Measurements from ENCODE around the gene ACOXL.

Gene ACOXL

DNA sequence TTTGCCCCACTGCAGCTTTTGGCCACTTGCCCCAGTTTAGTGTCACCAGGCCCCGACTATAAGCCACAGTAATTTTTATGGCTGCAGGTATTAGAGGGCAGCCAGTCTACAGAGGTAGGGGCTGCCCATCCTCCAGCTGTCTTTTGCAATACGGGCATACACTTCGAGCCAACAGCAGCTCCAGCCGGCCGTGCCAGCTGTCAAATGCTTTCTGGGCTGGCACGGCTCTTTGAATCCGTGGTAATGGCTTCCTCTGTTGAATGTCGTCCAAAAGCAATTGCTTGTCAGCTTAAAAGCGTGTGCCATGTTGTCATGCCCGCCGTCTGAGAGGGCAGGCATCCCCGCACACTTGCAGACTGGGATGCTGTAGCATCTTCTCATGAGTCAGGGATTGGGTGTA is 429.6 kb downstream of the ACOXL start:
- DNase-seq (ENCODE audit: low read depth, low spot score): no peak

DNA sequence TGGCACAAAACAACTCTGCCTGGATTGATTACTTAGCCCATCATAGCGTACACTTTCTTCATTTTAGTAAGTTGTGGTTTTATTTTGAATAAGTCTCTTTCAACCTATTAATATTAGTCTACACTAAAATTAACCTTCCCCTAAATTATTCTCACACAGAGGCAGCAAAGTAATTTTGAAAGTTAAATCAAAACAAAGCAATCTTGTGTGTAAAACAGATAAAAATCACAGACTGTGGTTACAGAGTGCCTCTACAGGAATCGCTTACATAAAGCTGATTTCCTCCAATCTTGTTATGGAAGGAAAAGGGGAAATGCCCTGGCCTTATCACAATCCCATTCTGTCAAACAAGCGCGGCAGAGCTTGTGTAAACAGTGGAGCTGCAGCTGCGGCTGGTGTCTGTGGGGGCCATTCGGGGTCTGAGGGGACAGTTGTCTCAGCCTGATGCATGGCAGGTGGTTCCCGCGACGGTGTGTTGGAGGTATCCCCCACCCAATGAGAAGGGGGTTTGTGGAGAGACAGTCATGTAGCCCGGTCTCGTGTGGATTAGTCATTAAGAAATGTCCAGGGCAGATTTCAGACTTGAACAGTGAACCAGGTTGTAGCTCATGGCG is 430.5 kb downstream of the ACOXL start:
- DNase-seq (ENCODE audit: low read depth, low spot score): no peak

DNA sequence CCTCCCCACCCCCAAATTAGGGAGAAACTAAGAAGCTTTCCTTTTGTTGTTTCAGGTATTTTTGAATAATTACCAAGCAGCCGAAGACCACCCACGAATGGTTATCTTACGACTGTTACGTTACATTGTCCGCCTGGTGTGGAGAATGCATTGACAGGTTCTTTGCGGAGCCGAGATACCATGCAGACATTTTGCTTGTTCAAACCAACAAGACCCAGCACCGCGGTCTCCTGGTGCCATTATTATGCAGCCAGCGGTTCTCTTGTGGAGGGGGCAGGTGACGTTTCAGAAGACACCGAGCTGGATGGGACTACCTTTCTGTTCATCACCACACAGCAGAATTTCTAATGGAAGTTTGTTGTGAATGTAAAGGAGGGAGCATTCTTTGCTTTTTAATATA is 431.7 kb downstream of the ACOXL start:
- no peak for DNase-seq (ENCODE audit: low read depth, low spot score)

DNA sequence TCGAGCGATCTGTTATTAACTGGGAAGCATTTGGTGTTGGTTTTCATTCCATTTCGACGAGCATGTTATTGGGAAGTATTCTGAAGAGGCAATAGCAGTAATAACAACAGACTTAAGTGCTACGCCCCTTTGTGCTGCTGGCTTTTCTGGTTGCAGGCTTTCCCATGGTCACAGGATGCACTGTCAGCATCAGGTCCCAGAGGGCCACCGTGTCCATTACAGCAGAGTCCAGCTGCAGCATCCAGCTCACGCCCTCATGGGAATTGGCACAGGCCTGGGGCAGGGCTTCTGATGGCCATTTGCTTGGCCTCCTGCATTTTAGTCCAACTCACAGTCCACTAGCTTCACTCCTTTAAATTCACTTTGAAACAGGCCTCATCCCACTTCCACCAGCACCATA is 432.7 kb downstream of the ACOXL start:
- no peak for DNase-seq (ENCODE audit: low read depth, low spot score)

DNA sequence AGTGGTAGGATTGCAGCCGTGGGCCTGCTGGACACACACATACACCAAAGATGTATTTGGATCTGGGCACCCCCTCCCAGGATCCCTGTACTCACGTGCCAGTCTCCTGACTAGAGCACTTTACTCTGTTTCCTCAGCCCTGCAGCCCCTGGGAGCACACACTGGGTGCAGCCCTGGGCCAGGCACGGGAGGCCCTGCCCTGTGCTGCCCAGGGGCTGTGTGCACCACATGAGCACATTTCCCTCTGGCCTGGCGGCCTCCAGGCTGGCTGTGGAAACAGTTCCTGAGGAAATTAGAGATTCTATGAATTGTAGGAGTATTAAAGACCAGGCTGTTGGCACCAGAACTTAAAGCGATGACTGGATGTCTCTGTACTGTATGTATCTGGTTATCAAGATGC is 433.7 kb downstream of the ACOXL start:
- DNase-seq (ENCODE audit: low read depth, low spot score): no peak

DNA sequence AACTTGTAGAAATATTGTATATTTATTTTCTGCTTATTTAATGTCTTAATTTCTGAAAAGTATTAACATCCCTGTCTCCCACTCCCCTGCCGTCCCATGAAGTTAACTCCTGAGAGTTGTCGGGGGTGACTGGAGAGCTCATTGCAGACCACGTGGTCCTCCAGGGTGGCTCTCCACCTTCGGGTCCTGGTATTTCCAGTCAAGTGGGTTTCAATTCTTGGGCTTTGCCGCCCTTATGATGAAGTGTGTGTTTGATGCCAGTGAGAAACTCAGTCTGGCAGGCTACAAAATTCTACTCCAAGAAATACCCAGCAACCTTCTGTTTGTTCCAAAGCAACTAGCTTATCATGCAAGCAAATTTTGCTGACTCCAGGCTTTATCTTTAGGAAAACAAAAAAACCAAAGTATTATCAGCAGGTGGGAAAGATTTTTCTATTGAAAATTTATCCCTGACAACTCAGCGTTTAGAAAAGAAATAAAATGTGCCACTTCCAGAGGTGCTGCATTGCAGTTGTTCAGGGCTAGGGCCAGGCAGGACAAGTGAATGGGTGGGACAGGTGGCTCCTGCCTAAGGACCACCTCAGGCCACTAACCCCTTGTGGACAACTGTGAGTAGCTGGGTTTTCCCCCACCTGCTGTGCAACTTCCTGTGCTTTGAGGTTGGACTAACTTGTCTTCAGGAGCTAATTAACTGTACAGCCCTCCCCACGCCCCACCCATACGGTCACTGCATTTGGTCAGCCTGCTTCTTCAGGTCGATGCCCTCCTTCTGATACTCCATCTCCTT is 434.9 kb downstream of the ACOXL start:
- no peak for DNase-seq (ENCODE audit: low read depth, low spot score)

DNA sequence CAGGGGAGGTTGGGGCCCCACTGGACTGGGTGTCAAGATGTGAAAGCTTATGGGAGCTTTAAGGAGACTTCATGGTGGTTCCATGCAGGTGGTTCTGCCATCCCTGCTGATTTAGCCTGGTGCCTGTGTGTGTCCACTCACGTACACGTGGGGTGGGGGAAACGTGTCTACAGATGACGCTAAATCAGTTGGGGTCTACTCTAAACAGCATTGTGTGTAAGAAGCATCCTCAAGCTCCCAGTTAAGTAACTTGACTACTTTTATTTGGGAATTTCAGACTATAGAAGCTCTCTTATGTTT is 435.4 kb downstream of the ACOXL start:
- no peak for DNase-seq (ENCODE audit: low read depth, low spot score)
